Gastroesophageal sphincter (tissue), 4 donors: Measurements from ENCODE around the gene SNED1. TPM values are rescaled to one million over a fixed set of nuclear protein-coding genes. Genes with fewer than 3 reads are reported as not detected.

ENCODE experiments used
- ATAC-seq: fragments of 150-250 bp; one replicate; pipeline ENCODE4 v1.9.1; 2016; ENCODE audit warnings: mild to moderate bottlenecking, moderate library complexity
- H3K27ac ChIP-seq, 4 donors: fragments of 200-600 bp; sonication (generic) in 3 of 4; 1 replicate in 3 of 4; 2 replicates in 1 of 4; pipeline ENCODE4 v1.5.1; 2016 to 2019
- H3K27me3 ChIP-seq: fragments of 200-600 bp; sonication (generic); one replicate; pipeline ENCODE4 v1.5.1; 2019
- H3K36me3 ChIP-seq, 2 donors: fragments of 200-600 bp; sonication (generic); one replicate each; pipeline ENCODE4 v1.5.1; 2019; ENCODE audit warnings: control low read depth in 1 of 2
- H3K4me1 ChIP-seq, 3 donors: fragments of 200-600 bp; sonication (generic); 1 replicate in 2 of 3; 2 replicates in 1 of 3; pipeline ENCODE4 v1.5.1; 2016 to 2019; ENCODE audit warnings: control low read depth in 2 of 3
- H3K4me3 ChIP-seq, 2 donors: fragments of 200-600 bp; sonication (generic); one replicate each; pipeline ENCODE4 v1.5.1; 2019; ENCODE audit warnings: mild to moderate bottlenecking in 1 of 2, moderate library complexity in 1 of 2
- H3K9me3 ChIP-seq, 3 donors: fragments of 200-600 bp; sonication (generic); one replicate each; pipeline ENCODE4 v1.5.1; 2017 to 2019; ENCODE audit warnings: control low read depth in 2 of 3
- EP300 ChIP-seq: sonication (generic); formaldehyde crosslinking; IDR thresholded peaks from one replicate; pipeline ENCODE4 v1.6.1; 2017; ENCODE audit warnings: antibody characterized with exemption, mild to moderate bottlenecking
- POLR2A ChIP-seq, 2 donors: fragments of 450-650 bp; IDR thresholded peaks; one replicate each; pipeline ENCODE4 v1.6.1; 2017; ENCODE audit warnings: antibody characterized with exemption in 2 of 2, mild to moderate bottlenecking in 2 of 2, moderate library complexity in 1 of 2
- POLR2AphosphoS5 ChIP-seq: sonication (generic); formaldehyde crosslinking; IDR thresholded peaks from one replicate; pipeline ENCODE4 v1.6.1; 2017; ENCODE audit warnings: antibody characterized with exemption
- WGBS, 2 donors: methylation state at CpG; one replicate each; pipeline ENCODE4 v1.1.5; 2018; ENCODE audit warnings: low coverage in 1 of 2; 5-methylcytosine and 5-hydroxymethylcytosine counted together
- total RNA-seq, 4 donors: library from RNA; depleted of rRNA; stranded (reverse); fragments of >200 nt; gene quantifications; one replicate each; pipeline ENCODE4 v1.1.0, GENCODE V29; 2016
- TF ChIP-seq, protein P1 (sequence below), 4 experiments: fragments of 200-600 bp in 2 of 4; fragments of 450-650 bp in 2 of 4; sonication (generic) in 1 of 4; IDR thresholded peaks; one replicate each; pipeline ENCODE4 v1.5.1; 2017 to 2019; ENCODE audit warnings: antibody characterized with exemption in 4 of 4, mild to moderate bottlenecking in 2 of 4, moderate library complexity in 2 of 4

Gene SNED1
- total RNA-seq, 4 donors from 2014 or later = 8.3 to 29.9 (median 14.6) TPM

GRCh38 chr2:241123816-241124536 lies 125.6 kb downstream of the SNED1 start:
- Histone ChIP-seq H3K27me3 (no peaks in the 10 kb centered on the region), H3K27ac (no peak overlapping the region), H3K4me3 (no peak overlapping the region), H3K4me1 (no peaks in the 10 kb centered on the region), H3K9me3 (no peaks in the 10 kb centered on the region), H3K36me3 (peaks cover 0 to 19% of the 10 kb centered on the region in 2 donors)
- no peak for ATAC-seq
- TF ChIP-seq, protein P1, sequence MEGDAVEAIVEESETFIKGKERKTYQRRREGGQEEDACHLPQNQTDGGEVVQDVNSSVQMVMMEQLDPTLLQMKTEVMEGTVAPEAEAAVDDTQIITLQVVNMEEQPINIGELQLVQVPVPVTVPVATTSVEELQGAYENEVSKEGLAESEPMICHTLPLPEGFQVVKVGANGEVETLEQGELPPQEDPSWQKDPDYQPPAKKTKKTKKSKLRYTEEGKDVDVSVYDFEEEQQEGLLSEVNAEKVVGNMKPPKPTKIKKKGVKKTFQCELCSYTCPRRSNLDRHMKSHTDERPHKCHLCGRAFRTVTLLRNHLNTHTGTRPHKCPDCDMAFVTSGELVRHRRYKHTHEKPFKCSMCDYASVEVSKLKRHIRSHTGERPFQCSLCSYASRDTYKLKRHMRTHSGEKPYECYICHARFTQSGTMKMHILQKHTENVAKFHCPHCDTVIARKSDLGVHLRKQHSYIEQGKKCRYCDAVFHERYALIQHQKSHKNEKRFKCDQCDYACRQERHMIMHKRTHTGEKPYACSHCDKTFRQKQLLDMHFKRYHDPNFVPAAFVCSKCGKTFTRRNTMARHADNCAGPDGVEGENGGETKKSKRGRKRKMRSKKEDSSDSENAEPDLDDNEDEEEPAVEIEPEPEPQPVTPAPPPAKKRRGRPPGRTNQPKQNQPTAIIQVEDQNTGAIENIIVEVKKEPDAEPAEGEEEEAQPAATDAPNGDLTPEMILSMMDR (IDR thresholded peaks at IDR 0.05) = no peak
- no peak for TF ChIP-seq EP300
- TF ChIP-seq POLR2AphosphoS5 = no peak
- TF ChIP-seq POLR2A (IDR thresholded peaks at IDR 0.05) = no peak
- WGBS, 2 donors = 84% methylated on average over 6 of the region's 16 CpGs; no CpG with 5 or more reads in 1 of the 2 donors

- ATAC-seq = no peak
- Histone ChIP-seq H3K27ac (no peak overlapping the region), H3K4me3 (no peak overlapping the region), H3K36me3 (peaks cover 0 to 19% of the 10 kb centered on the region in 2 donors), H3K27me3 (no peaks in the 10 kb centered on the region), H3K9me3 (no peaks in the 10 kb centered on the region), H3K4me1 (no peaks in the 10 kb centered on the region)
- WGBS, 2 donors = 94 to 97% methylated on average over 5 to 12 of the region's 13 CpGs
- TF ChIP-seq POLR2A (IDR thresholded peaks at IDR 0.05) = no peak
- TF ChIP-seq, protein P1 (IDR thresholded peaks at IDR 0.05) = no peak
- no peak for TF ChIP-seq POLR2AphosphoS5
- no peak for TF ChIP-seq EP300
These were observed 127.2 kb downstream of the SNED1 start for GRCh38 chr2:241125626-241126025.

DNA sequence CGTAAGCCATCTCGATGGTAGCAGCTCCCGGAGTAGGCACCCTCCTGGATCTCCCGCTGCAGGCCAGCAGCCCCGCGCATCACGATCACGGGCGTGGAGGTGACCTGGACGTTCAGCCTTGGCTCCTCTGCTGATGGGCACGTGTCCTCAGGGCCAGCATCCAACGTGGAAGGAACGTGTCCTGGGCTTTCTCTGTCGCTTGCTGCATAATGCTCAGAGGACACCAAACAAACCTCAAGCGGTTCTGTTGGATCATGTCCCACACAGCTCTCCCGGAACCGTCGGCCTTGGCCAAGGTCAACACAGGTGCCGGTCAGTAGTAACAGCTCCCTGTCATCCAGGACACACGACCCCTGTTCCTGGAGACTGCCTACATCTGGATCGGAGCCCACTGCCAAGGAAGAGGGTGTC lies 127.8 kb downstream of the SNED1 start:
- Histone ChIP-seq H3K27me3 (no peaks in the 10 kb centered on the region), H3K9me3 (no peaks in the 10 kb centered on the region), H3K36me3 (peaks cover 0 to 19% of the 10 kb centered on the region in 2 donors), H3K27ac (no peak overlapping the region), H3K4me3 (no peak overlapping the region), H3K4me1 (no peaks in the 10 kb centered on the region)
- TF ChIP-seq, protein P1 (IDR thresholded peaks at IDR 0.05) = no peak
- no peak for TF ChIP-seq EP300
- no peak for TF ChIP-seq POLR2AphosphoS5
- no peak for TF ChIP-seq POLR2A (IDR thresholded peaks at IDR 0.05)
- WGBS, 2 donors = 70% methylated on average over 6 of the region's 21 CpGs; no CpG with 5 or more reads in 1 of the 2 donors
- no peak for ATAC-seq

GRCh38 chr2:241126771-241127202 lies 128.4 kb downstream of the SNED1 start:
- TF ChIP-seq EP300 (no peak), POLR2A (IDR thresholded peaks at IDR 0.05) (no peak), POLR2AphosphoS5 (no peak)
- TF ChIP-seq, protein P1 (IDR thresholded peaks at IDR 0.05) = no peak
- Histone ChIP-seq H3K9me3 (no peaks in the 10 kb centered on the region), H3K36me3 (peaks cover 0 to 19% of the 10 kb centered on the region in 2 donors), H3K27ac (no peak overlapping the region), H3K4me3 (no peak overlapping the region), H3K27me3 (no peaks in the 10 kb centered on the region), H3K4me1 (no peaks in the 10 kb centered on the region)
- WGBS, 2 donors = no CpG with 5 or more reads among the region's 18 CpGs
- ATAC-seq = no peak

DNA sequence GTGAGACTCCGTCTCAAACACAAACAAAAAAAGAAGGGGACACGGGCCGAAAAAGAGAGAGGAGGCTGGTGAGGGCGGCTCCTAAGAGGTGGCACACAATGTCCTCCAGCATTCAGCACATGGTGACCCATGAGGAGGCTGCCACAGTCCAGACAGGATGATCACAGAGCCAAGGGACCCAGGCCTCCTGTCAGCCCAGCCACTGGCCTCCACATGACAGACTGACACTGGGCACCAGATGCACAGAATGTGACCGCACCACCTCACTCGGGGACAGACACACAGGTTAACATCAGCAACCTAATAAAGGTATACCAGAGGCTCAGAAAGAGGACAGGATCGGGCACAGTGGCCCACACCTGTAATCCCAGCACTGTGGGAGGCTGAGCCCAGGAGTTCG lies 129.8 kb downstream of the SNED1 start:
- Histone ChIP-seq H3K4me3 (no peak overlapping the region), H3K9me3 (no peaks in the 10 kb centered on the region), H3K27me3 (no peaks in the 10 kb centered on the region), H3K4me1 (no peaks in the 10 kb centered on the region), H3K27ac (no peak overlapping the region), H3K36me3 (peaks cover 0 to 12% of the 10 kb centered on the region in 2 donors)
- TF ChIP-seq POLR2A (IDR thresholded peaks at IDR 0.05) (no peak), EP300 (no peak), POLR2AphosphoS5 (no peak)
- TF ChIP-seq, protein P1 (IDR thresholded peaks at IDR 0.05) = no peak
- no peak for ATAC-seq
- 95% methylated on average over 8 of the region's 8 CpGs; no CpG with 5 or more reads in 1 of the 2 donors for WGBS, 2 donors
